ENCODE measurements around the gene RAPGEF5.

Gene RAPGEF5

DNA sequence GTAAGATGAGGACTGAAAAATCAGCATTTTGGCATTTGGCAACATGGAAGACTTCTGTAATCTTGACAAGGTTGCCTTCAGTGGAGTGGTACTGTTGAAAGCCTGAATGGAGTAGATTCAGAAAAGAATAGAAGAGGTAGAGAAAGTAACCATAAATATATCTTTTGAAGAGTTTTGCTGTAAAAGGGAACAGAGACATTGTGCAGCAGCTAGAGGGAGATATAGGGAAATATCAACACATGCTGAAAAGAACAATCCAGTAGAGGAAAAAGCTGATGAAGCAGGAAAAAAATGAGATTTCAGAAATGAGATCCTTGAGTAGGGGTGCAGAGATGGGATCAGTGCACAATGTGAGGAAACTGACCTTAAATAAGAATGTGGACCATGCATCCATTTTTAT is 60.0 kb downstream of the RAPGEF5 start:
- TF ChIP-seq, protein P1, sequence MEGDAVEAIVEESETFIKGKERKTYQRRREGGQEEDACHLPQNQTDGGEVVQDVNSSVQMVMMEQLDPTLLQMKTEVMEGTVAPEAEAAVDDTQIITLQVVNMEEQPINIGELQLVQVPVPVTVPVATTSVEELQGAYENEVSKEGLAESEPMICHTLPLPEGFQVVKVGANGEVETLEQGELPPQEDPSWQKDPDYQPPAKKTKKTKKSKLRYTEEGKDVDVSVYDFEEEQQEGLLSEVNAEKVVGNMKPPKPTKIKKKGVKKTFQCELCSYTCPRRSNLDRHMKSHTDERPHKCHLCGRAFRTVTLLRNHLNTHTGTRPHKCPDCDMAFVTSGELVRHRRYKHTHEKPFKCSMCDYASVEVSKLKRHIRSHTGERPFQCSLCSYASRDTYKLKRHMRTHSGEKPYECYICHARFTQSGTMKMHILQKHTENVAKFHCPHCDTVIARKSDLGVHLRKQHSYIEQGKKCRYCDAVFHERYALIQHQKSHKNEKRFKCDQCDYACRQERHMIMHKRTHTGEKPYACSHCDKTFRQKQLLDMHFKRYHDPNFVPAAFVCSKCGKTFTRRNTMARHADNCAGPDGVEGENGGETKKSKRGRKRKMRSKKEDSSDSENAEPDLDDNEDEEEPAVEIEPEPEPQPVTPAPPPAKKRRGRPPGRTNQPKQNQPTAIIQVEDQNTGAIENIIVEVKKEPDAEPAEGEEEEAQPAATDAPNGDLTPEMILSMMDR (IDR thresholded peaks at IDR 0.05), result no peak
- DNase-seq, result no peak
- peaks cover 0 to 6% (median 1%) of the 10 kb centered on the region in 4 donors for H3K4me1 ChIP-seq
- no peak overlapping the region for H3K4me3 ChIP-seq
- no peaks in the 10 kb centered on the region for H3K9me3 ChIP-seq
- no peaks in the 10 kb centered on the region for H3K27me3 ChIP-seq
- no peak overlapping the region for H3K27ac ChIP-seq
- no peaks in the 10 kb centered on the region for H3K36me3 ChIP-seq
- intact Hi-C loops (cut with DNase I; ENCODE audit: low total_unique reads), result no loop called here

DNA sequence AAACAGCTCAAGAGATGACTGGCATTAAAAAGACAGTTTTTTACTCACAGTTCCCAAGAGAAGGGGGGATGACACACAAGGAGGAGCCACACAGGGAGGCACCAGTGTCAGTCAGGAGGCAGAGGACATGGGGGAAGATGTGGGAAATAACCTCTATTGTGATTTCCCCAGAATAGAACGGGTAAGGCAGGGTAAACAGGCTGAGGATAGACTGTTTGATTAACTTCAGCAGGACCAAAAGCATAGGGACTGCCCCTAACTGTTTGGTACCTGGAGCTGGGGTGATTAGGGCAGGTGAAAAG is 60.7 kb downstream of the RAPGEF5 start:
- Histone ChIP-seq H3K4me1 (peaks cover 0 to 6% (median 0%) of the 10 kb centered on the region in 4 donors), H3K4me3 (no peak overlapping the region), H3K9me3 (no peaks in the 10 kb centered on the region), H3K27ac (no peak overlapping the region), H3K27me3 (no peaks in the 10 kb centered on the region), H3K36me3 (no peaks in the 10 kb centered on the region)
- intact Hi-C loops (cut with DNase I; ENCODE audit: low total_unique reads), result no loop called here
- DNase-seq, result no peak
- TF ChIP-seq, protein P1 (IDR thresholded peaks at IDR 0.05), result no peak

DNA sequence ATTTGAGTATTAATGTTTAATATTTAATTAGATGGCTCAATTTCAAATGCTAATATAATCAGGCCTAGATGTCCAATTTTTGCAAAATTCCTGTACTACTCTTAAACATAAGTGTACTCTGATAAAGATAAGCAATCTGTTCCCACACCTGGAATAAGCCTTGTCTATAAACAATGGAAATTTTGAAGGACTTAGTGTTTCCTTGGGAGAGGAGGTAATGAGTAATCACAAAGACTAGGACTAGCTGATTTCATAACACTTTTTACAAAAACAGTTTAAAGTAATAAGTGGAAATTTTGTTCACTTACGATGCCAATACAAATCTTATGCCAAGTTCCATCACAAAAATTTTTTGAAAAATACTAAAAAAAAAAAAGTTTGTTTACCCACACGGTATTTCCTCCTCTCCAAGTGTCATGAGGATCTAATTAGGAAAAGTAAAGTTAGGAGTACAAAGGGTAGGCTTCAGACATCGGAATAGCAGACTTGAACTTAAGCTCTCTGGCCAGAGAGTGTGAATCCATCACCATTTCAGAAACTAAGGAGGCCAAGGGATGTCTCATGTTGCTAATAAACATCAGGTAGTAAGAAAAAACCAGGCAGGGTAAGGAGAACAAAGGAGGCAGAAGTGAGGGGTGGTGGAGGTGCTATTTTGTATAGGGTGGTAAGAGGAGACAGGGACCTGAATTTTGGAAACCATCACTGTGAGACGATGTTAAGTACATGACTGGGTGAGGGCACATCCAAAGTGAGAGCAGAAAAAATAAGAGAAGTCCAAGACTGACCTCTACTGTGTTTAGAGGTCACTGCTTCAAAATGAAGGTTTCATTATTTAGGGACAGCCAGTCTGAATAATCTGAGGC is 61.3 kb downstream of the RAPGEF5 start:
- Histone ChIP-seq H3K9me3 (no peaks in the 10 kb centered on the region), H3K4me1 (peaks cover 0 to 6% (median 0%) of the 10 kb centered on the region in 4 donors), H3K36me3 (no peaks in the 10 kb centered on the region), H3K4me3 (no peak overlapping the region), H3K27ac (no peak overlapping the region), H3K27me3 (no peaks in the 10 kb centered on the region)
- intact Hi-C loops (cut with DNase I; ENCODE audit: low total_unique reads), result no loop called here
- TF ChIP-seq, protein P1 (IDR thresholded peaks at IDR 0.05), result peak in 1 of 2 experiments; percentile 14
- DNase-seq, result no peak

DNA sequence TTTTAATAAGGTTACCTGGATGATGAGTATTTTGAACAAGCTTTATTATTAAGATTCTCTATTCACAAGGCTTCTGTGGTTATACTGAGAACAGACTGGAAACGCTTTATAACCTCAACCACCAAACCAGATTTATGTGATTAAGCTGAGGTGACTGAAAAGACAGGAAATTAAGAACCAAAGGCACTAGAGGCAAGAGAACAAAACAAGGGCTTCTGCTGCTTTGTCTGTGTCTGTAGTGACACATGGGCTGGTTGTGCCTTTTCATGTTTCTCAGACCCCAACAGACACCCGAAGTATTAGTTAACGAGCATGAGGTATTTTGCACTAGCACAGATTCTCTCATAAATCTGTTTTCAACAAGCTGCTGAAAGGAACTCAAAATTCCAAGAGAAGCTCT is 64.4 kb downstream of the RAPGEF5 start:
- H3K27me3 ChIP-seq, result no peaks in the 10 kb centered on the region
- H3K4me1 ChIP-seq, result peaks cover 0 to 6% (median 0%) of the 10 kb centered on the region in 4 donors
- no peaks in the 10 kb centered on the region for H3K36me3 ChIP-seq
- no peak for DNase-seq
- intact Hi-C loops (cut with DNase I; ENCODE audit: low total_unique reads), result no loop called here
- H3K4me3 ChIP-seq, result no peak overlapping the region
- no peak overlapping the region for H3K27ac ChIP-seq
- TF ChIP-seq, protein P1 (IDR thresholded peaks at IDR 0.05), result no peak
- no peaks in the 10 kb centered on the region for H3K9me3 ChIP-seq

DNA sequence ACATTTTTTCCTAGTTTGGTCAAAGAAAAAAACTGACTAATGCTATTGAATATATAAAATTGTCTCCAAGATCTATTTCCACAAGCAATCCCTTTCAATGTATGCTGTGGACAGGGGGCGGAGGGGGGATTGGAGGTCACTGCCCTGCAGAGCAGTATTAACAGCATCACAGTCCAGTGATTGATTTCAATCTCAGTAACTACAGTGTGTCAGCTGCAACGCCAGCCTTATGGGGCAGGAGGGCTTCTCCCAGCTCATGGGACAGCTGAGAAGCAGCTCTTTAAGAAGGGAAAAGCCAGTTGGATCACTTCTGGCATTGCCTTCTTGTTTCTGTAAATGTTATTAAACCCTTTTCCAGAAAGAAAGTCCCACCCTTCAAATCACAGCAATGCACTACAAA is 65.0 kb downstream of the RAPGEF5 start:
- intact Hi-C loops (cut with DNase I; ENCODE audit: low total_unique reads), result no loop called here
- DNase-seq, result no peak
- Histone ChIP-seq H3K27ac (no peak overlapping the region), H3K27me3 (no peaks in the 10 kb centered on the region), H3K9me3 (no peaks in the 10 kb centered on the region), H3K4me3 (no peak overlapping the region), H3K4me1 (peaks cover 0 to 6% (median 0%) of the 10 kb centered on the region in 4 donors), H3K36me3 (no peaks in the 10 kb centered on the region)
- TF ChIP-seq, protein P1 (IDR thresholded peaks at IDR 0.05), result no peak

All from tibial artery (tissue), 4 donors.